Measurements from ENCODE around the gene DRG2.

The DRG2 gene

GRCh38 chr17:18115517-18115916 lies 27.8 kb downstream of the DRG2 start:
- no peak for DNase-seq (ENCODE audit: low read depth, low spot score)

GRCh38 chr17:18116078-18116477 lies 28.3 kb downstream of the DRG2 start:
- DNase-seq (ENCODE audit: low read depth, low spot score): no peak

- DNase-seq (ENCODE audit: low read depth, low spot score): no peak
Measured at GRCh38 chr17:18117533-18117932, 29.8 kb downstream of the DRG2 start.

- DNase-seq (ENCODE audit: low read depth, low spot score): no peak
Measured at GRCh38 chr17:18117982-18118975, 30.5 kb downstream of the DRG2 start.

GRCh38 chr17:18119166-18119745 lies 31.5 kb downstream of the DRG2 start:
- no peak for DNase-seq (ENCODE audit: low read depth, low spot score)

GRCh38 chr17:18119938-18120337 lies 32.2 kb downstream of the DRG2 start:
- DNase-seq (ENCODE audit: low read depth, low spot score): no peak

- DNase-seq (ENCODE audit: low read depth, low spot score): no peak
Measured at GRCh38 chr17:18120461-18121017, 32.8 kb downstream of the DRG2 start.

GRCh38 chr17:18121144-18121910 lies 33.6 kb downstream of the DRG2 start:
- DNase-seq (ENCODE audit: low read depth, low spot score): no peak

GRCh38 chr17:18122990-18123753 lies 35.4 kb downstream of the DRG2 start:
- no peak for DNase-seq (ENCODE audit: low read depth, low spot score)

GRCh38 chr17:18124345-18125126 lies 36.8 kb downstream of the DRG2 start:
- DNase-seq (ENCODE audit: low read depth, low spot score): no peak

- no peak for DNase-seq (ENCODE audit: low read depth, low spot score)
Measured at GRCh38 chr17:18129041-18129502, 41.3 kb downstream of the DRG2 start.

- no peak for DNase-seq (ENCODE audit: low read depth, low spot score)
Measured at GRCh38 chr17:18132711-18133110, 45.0 kb downstream of the DRG2 start.

GRCh38 chr17:18136357-18136756 lies 48.6 kb downstream of the DRG2 start:
- no peak for DNase-seq (ENCODE audit: low read depth, low spot score)

- DNase-seq (ENCODE audit: low read depth, low spot score): no peak
Measured at GRCh38 chr17:18138065-18138749, 50.5 kb downstream of the DRG2 start.

- no peak for DNase-seq (ENCODE audit: low read depth, low spot score)
Measured at GRCh38 chr17:18139092-18139491, 51.3 kb downstream of the DRG2 start.

GRCh38 chr17:18139498-18139897 lies 51.8 kb downstream of the DRG2 start:
- DNase-seq (ENCODE audit: low read depth, low spot score): no peak

- peak; percentile 34 for DNase-seq (ENCODE audit: low read depth, low spot score)
Measured at GRCh38 chr17:18139949-18140348, 52.2 kb downstream of the DRG2 start.

- DNase-seq (ENCODE audit: low read depth, low spot score): no peak
Measured at GRCh38 chr17:18140648-18141047, 52.9 kb downstream of the DRG2 start.

- DNase-seq (ENCODE audit: low read depth, low spot score): no peak
Measured at GRCh38 chr17:18141210-18141803, 53.6 kb downstream of the DRG2 start.

All from ELF-1 (cell line).